ENCODE data around the gene ALOX5.
"Not testable (repeated sequence)": the region's sequence is repeated elsewhere in the genome, so short reads cannot be mapped to it uniquely, and the experiment has no call there.

Gene ALOX5

GRCh38 chr10:45407542-45407941 is 33.5 kb downstream of the ALOX5 start:
- no peak for TF ChIP-seq EZH2phosphoT487 (IDR thresholded peaks at IDR 0.05; ENCODE audit: borderline replicate concordance)
- TF ChIP-seq CTCF (conservative IDR thresholded peaks at IDR 0.05; ENCODE audit: low read length): no peak
- no peak overlapping the region for H2AFZ ChIP-seq (ENCODE audit: low read length)
- no peaks in the 10 kb centered on the region for H3K27me3 ChIP-seq (ENCODE audit: insufficient read depth, low read length, poor library complexity, severe bottlenecking)
- no peaks in the 10 kb centered on the region for H3K36me3 ChIP-seq (ENCODE audit: insufficient read depth, low read length)
- no peaks in the 10 kb centered on the region for H3K4me1 ChIP-seq (ENCODE audit: insufficient read depth, low read length, poor library complexity, severe bottlenecking)
- H3F3A ChIP-seq (ENCODE audit: low read depth): no peaks in the 10 kb centered on the region
- no peaks in the 10 kb centered on the region for H3K9me3 ChIP-seq (ENCODE audit: insufficient read depth, low read depth, low read length)
- no peak overlapping the region for H3K4me3 ChIP-seq (ENCODE audit: low read length, poor library complexity, severe bottlenecking)
- H3K9me2 ChIP-seq (replicated peaks; ENCODE audit: low read depth, low read length): no peaks in the 10 kb centered on the region
- no peaks in the 10 kb centered on the region for H4K20me1 ChIP-seq (ENCODE audit: insufficient read depth, low read length, poor library complexity, severe bottlenecking)
- H3K9ac ChIP-seq (ENCODE audit: low read depth, low read length, poor library complexity, severe bottlenecking): no peak overlapping the region
- no peak overlapping the region for H3K4me2 ChIP-seq (ENCODE audit: low read depth, low read length, poor library complexity, severe bottlenecking)
- H3K79me2 ChIP-seq (ENCODE audit: insufficient read depth, low read length): no peaks in the 10 kb centered on the region

- Histone ChIP-seq H3F3A (ENCODE audit: low read depth) (no peaks in the 10 kb centered on the region), H3K4me3 (ENCODE audit: low read length, poor library complexity, severe bottlenecking) (no peak overlapping the region), H3K27me3 (ENCODE audit: insufficient read depth, low read length, poor library complexity, severe bottlenecking) (no peaks in the 10 kb centered on the region), H3K4me2 (ENCODE audit: low read depth, low read length, poor library complexity, severe bottlenecking) (no peak overlapping the region), H3K9me2 (replicated peaks; ENCODE audit: low read depth, low read length) (no peaks in the 10 kb centered on the region), H3K9me3 (ENCODE audit: insufficient read depth, low read depth, low read length) (no peaks in the 10 kb centered on the region), H4K20me1 (ENCODE audit: insufficient read depth, low read length, poor library complexity, severe bottlenecking) (no peaks in the 10 kb centered on the region), H3K36me3 (ENCODE audit: insufficient read depth, low read length) (no peaks in the 10 kb centered on the region), H3K79me2 (ENCODE audit: insufficient read depth, low read length) (no peaks in the 10 kb centered on the region), H3K4me1 (ENCODE audit: insufficient read depth, low read length, poor library complexity, severe bottlenecking) (no peaks in the 10 kb centered on the region), H3K9ac (ENCODE audit: low read depth, low read length, poor library complexity, severe bottlenecking) (no peak overlapping the region), H2AFZ (ENCODE audit: low read length) (no peak overlapping the region)
- no peak for TF ChIP-seq EZH2phosphoT487 (IDR thresholded peaks at IDR 0.05; ENCODE audit: borderline replicate concordance)
- no peak for TF ChIP-seq CTCF (conservative IDR thresholded peaks at IDR 0.05; ENCODE audit: low read length)
Observed at GRCh38 chr10:45408421-45409319, 34.7 kb downstream of the ALOX5 start.

- H4K20me1 ChIP-seq (ENCODE audit: insufficient read depth, low read length, poor library complexity, severe bottlenecking); H2AFZ ChIP-seq (ENCODE audit: low read length); H3K9me3 ChIP-seq (ENCODE audit: insufficient read depth, low read depth, low read length); H3K9me2 ChIP-seq (replicated peaks; ENCODE audit: low read depth, low read length); H3K4me2 ChIP-seq (ENCODE audit: low read depth, low read length, poor library complexity, severe bottlenecking); H3K27me3 ChIP-seq (ENCODE audit: insufficient read depth, low read length, poor library complexity, severe bottlenecking); H3K79me2 ChIP-seq (ENCODE audit: insufficient read depth, low read length); H3K36me3 ChIP-seq (ENCODE audit: insufficient read depth, low read length); H3K4me3 ChIP-seq (ENCODE audit: low read length, poor library complexity, severe bottlenecking); H3K9ac ChIP-seq (ENCODE audit: low read depth, low read length, poor library complexity, severe bottlenecking); H3F3A ChIP-seq (ENCODE audit: low read depth); H3K4me1 ChIP-seq (ENCODE audit: insufficient read depth, low read length, poor library complexity, severe bottlenecking): not testable (repeated sequence)
Observed at GRCh38 chr10:45409347-45409746, 35.3 kb downstream of the ALOX5 start.

GRCh38 chr10:45409782-45410181 is 35.8 kb downstream of the ALOX5 start:
- Histone ChIP-seq H3K4me1 (ENCODE audit: insufficient read depth, low read length, poor library complexity, severe bottlenecking) (no peaks in the 10 kb centered on the region), H3K4me2 (ENCODE audit: low read depth, low read length, poor library complexity, severe bottlenecking) (no peak overlapping the region), H3K36me3 (ENCODE audit: insufficient read depth, low read length) (no peaks in the 10 kb centered on the region), H3K9ac (ENCODE audit: low read depth, low read length, poor library complexity, severe bottlenecking) (no peak overlapping the region), H3K4me3 (ENCODE audit: low read length, poor library complexity, severe bottlenecking) (no peak overlapping the region), H3K27me3 (ENCODE audit: insufficient read depth, low read length, poor library complexity, severe bottlenecking) (no peaks in the 10 kb centered on the region), H3K9me3 (ENCODE audit: insufficient read depth, low read depth, low read length) (no peaks in the 10 kb centered on the region), H4K20me1 (ENCODE audit: insufficient read depth, low read length, poor library complexity, severe bottlenecking) (no peaks in the 10 kb centered on the region), H3F3A (ENCODE audit: low read depth) (no peaks in the 10 kb centered on the region), H2AFZ (ENCODE audit: low read length) (no peak overlapping the region), H3K79me2 (ENCODE audit: insufficient read depth, low read length) (no peaks in the 10 kb centered on the region), H3K9me2 (replicated peaks; ENCODE audit: low read depth, low read length) (no peaks in the 10 kb centered on the region)
- TF ChIP-seq EZH2phosphoT487 (IDR thresholded peaks at IDR 0.05; ENCODE audit: borderline replicate concordance) (no peak), CTCF (conservative IDR thresholded peaks at IDR 0.05; ENCODE audit: low read length) (no peak)
